AG04450 (cell line): ENCODE measurements around the gene ZFAND6. TPM values are rescaled to one million over a fixed set of nuclear protein-coding genes. Genes with fewer than 3 reads are reported as not detected.
A peak's percentile ranks its signal among the peaks of the same experiment; 100 is the strongest.

ENCODE experiments used
- CTCF ChIA-PET: fragments of 300-600, 350-600 bp; formaldehyde crosslinking; extraction: SDS; loops from one replicate; lab custom pipeline; 2022; ENCODE audit warnings: antibody characterized with exemption, inconsistent platforms; lab: Charles Lee
- POLR2A ChIA-PET: fragments of 350-600 bp; formaldehyde crosslinking; extraction: SDS; loops from one replicate; lab custom pipeline; 2021; ENCODE audit warnings: antibody characterized with exemption, inconsistent platforms; lab: Yijun Ruan, JAX
- DNase-seq: peaks from one replicate; pipeline ENCODE4 v3.0.0-alpha.2; 2011; ENCODE audit warnings: low read depth, low spot score
- H3K27ac ChIP-seq: one replicate; pipeline ENCODE4 v1.5.1; 2012; ENCODE audit warnings: low read depth, low read length, control low read depth
- H3K27me3 ChIP-seq: one replicate; pipeline ENCODE4 v1.6.0; 2012; ENCODE audit warnings: low read length; ENCODE audit not compliant: control insufficient read depth, insufficient read depth
- H3K4me3 ChIP-seq: 2 replicates; pipeline ENCODE4 v1.5.1; 2011; ENCODE audit warnings: mild to moderate bottlenecking, low read depth, low read length, control low read depth
- H3K9me3 ChIP-seq: 2 replicates; pipeline ENCODE4 v1.5.1; 2012; ENCODE audit warnings: low read length; ENCODE audit not compliant: control insufficient read depth, insufficient read depth
- polyA plus RNA-seq: library from polyadenylated mRNA; depleted of rRNA; stranded (reverse); fragments of >200 nt; gene quantifications from 2 replicates; pipeline ENCODE4 v1.2.3, GENCODE V29; 2011
- TF ChIP-seq, protein P1 (sequence below): IDR thresholded peaks from 2 replicates; pipeline ENCODE4 v1.5.1; 2011; ENCODE audit warnings: low read depth, low read length, control low read depth, inconsistent platforms

Gene ZFAND6
- polyA plus RNA-seq, 1 experiment, result 166 TPM

DNA sequence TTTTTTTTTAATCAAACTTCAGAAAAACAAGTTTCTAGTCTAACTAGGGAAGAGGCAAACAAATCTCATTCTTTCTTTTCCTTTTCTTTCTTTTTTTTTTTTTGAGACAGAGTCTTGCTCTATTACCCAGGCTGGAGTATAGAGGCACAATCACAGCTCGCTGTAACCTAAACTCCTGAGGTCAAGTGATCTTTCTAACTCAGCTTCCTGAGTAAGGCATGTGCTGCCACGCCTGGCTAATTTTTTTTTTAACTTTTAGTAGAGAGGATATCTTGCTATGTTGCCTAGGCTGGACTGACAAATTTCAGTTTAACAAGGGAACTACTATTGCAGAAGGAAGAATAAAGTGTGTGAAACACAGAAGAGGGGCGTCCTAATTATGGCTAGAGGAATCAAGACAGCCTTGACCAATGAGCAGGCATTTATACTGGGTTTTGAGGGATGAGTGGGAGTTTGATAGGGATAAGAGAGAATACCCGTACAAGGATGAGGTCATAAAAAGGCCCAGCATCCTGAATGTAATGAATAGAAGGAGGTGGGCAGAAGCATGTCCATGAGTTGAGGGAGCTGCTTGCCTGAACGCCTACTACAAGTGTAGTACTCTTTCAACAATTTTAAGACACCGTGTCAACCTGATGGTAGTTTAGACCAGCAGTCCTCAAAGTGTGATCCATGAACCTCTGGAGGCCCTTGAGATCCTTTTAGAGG, 6.7 kb upstream of the ZFAND6 start:
- DNase-seq, result no peak
- POLR2A ChIA-PET, result no interaction called here
- CTCF ChIA-PET, result no interaction called here
- peaks cover 10% of the 10 kb centered on the region for H3K27me3 ChIP-seq
- H3K27ac ChIP-seq, result no peak overlapping the region
- TF ChIP-seq, protein P1, sequence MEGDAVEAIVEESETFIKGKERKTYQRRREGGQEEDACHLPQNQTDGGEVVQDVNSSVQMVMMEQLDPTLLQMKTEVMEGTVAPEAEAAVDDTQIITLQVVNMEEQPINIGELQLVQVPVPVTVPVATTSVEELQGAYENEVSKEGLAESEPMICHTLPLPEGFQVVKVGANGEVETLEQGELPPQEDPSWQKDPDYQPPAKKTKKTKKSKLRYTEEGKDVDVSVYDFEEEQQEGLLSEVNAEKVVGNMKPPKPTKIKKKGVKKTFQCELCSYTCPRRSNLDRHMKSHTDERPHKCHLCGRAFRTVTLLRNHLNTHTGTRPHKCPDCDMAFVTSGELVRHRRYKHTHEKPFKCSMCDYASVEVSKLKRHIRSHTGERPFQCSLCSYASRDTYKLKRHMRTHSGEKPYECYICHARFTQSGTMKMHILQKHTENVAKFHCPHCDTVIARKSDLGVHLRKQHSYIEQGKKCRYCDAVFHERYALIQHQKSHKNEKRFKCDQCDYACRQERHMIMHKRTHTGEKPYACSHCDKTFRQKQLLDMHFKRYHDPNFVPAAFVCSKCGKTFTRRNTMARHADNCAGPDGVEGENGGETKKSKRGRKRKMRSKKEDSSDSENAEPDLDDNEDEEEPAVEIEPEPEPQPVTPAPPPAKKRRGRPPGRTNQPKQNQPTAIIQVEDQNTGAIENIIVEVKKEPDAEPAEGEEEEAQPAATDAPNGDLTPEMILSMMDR, result no peak
- no peaks in the 10 kb centered on the region for H3K9me3 ChIP-seq
- H3K4me3 ChIP-seq, result no peak overlapping the region

DNA sequence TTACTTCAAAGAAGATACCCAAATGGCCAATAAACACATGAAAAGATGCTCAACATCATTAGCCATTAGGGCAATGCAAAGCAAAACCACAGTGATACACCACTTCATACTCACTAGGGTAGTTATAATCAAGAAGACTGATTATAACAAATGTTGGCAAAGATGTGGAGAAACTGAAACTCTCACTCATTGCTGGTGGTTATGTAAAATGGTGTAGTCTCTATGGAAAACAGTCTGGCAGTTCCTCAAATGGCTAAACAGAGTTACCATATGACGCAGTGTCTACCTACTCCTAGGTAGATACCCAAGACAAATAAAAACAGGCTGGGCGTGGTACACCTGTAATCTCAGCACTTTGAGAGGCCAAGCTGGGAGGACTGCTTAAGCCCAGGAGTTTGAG, 3.5 kb upstream of the ZFAND6 start:
- ChIA-PET CTCF (no interaction called here), POLR2A (no interaction called here)
- no peak for DNase-seq
- peaks cover 15% of the 10 kb centered on the region for H3K27me3 ChIP-seq
- H3K9me3 ChIP-seq, result no peaks in the 10 kb centered on the region; the same call in 1 of the 2 replicates
- TF ChIP-seq, protein P1, result no peak
- H3K27ac ChIP-seq, result no peak overlapping the region
- H3K4me3 ChIP-seq, result no peak overlapping the region

DNA sequence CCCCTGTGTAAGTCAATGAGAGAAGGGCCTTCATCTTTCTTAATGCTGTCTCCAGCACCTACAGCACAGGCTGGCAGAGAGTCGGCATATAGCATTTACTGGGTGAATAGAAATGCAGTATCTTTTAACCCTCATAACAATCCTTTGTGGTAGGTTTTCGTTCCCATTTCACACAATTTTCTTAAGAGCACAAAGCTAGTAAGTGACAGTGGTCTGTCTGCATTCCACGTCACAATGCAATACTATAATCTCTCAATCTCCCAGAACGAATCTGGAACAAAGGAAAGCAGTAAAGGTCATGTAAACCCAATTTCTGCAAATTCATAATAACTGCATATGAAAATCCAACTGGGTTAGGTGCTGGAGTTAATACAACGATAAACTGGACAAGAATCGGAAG, 1.4 kb upstream of the ZFAND6 start:
- Histone ChIP-seq H3K27me3 (peaks cover 15% of the 10 kb centered on the region), H3K9me3 (no peaks in the 10 kb centered on the region; the same call in 1 of the 2 replicates), H3K4me3 (no peak overlapping the region), H3K27ac (no peak overlapping the region)
- CTCF ChIA-PET, result no interaction called here
- POLR2A ChIA-PET, result no interaction called here
- TF ChIP-seq, protein P1, result no peak
- no peak for DNase-seq

DNA sequence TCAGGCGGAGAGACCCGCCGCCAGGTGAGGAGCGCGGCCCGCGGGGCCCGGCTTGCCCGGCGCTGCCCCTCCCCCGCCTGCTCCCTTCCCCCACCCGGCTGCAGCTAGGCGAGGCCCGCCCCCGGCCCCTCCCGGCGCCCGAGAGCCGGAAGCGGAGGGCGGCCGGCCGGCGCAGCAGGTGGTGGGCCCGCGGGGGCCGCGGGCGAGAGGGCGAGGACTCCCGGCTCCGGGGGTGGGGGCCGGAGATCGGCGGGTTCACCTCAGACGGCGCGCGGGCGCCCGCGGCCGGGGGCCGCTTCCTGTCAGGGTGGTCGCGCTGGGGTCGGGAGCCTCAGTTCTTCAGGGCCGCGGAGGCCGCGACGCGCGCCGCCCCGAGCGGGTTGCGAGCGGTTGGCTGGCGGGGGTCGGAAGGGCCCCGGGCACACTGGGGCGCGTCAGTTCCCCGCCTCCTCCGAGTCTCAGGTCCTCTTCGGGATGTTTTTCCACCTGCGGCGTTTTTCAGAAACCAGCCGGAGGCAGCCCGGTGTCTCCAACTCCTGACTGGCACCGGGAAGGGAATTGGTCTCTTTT, 395 bp downstream of the ZFAND6 start:
- no peak for DNase-seq
- POLR2A ChIA-PET, result interaction anchor here (0.6 to 1.3 kb wide), 5 partner anchors 13 to 102 kb away, joined by 3 to 4 read pairs (median 3); no protein-coding TSS in a partner anchor
- TF ChIP-seq, protein P1, result no peak
- Histone ChIP-seq H3K4me3 (peak overlapping the region; percentile 70), H3K27ac (peak overlapping the region; percentile 82), H3K27me3 (peaks cover 15% of the 10 kb centered on the region), H3K9me3 (no peaks in the 10 kb centered on the region; the same call in 1 of the 2 replicates)
- CTCF ChIA-PET, result interaction anchor here (0.6 to 1.5 kb wide), 2 partner anchors 94 to 98 kb away, joined by 3 to 5 read pairs; no protein-coding TSS in a partner anchor
